Kidney (tissue), 14 donors: ENCODE results near the gene LRRC4C. TPM values are rescaled to one million over a fixed set of nuclear protein-coding genes. Genes with fewer than 3 reads are reported as not detected.
A peak's percentile ranks its signal among the peaks of the same experiment; 100 is the strongest.

Experiments used
- DNase-seq, 5 donors: peaks; one replicate each; pipeline ENCODE4 v3.0.0-alpha.2; 2013 to 2020
- FAIRE-seq: peaks from 2 replicates; lab custom pipeline; 2012; peaks lifted over from hg19 to GRCh38; lab: Jason Lieb, UNC
- H3K27ac ChIP-seq, 2 donors: one replicate each; pipeline ENCODE4 v1.7.0; 2013; ENCODE audit warnings: low read depth in 2 of 2, low read length in 2 of 2, inconsistent platforms in 1 of 2
- H3K27me3 ChIP-seq: one replicate; pipeline ENCODE4 v1.7.1; 2013; ENCODE audit warnings: low read length, inconsistent platforms; ENCODE audit not compliant: control insufficient read depth, insufficient read depth
- H3K36me3 ChIP-seq, 3 donors: one replicate each; pipeline versions ENCODE4 v1.7.0 to v1.7.1; 2013; ENCODE audit warnings: low read length in 3 of 3, control low read depth in 1 of 3, inconsistent platforms in 1 of 3; ENCODE audit not compliant: insufficient read depth in 3 of 3, control insufficient read depth in 2 of 3
- H3K4me1 ChIP-seq, 3 donors: one replicate each; pipeline versions ENCODE4 v1.7.0 to v1.7.1; 2013; ENCODE audit warnings: low read length in 3 of 3, inconsistent platforms in 1 of 3, low read depth in 1 of 3; ENCODE audit not compliant: control insufficient read depth in 2 of 3, insufficient read depth in 2 of 3
- H3K4me3 ChIP-seq, 3 donors: one replicate each; pipeline versions ENCODE4 v1.7.0 to v1.8.1; 2013; ENCODE audit warnings: low read length in 3 of 3, control low read depth in 1 of 3, inconsistent platforms in 1 of 3
- H3K9ac ChIP-seq, 3 donors: one replicate each; pipeline versions ENCODE4 v1.7.0 to v1.7.1; 2013; ENCODE audit warnings: low read length in 3 of 3, control low read depth in 1 of 3, inconsistent platforms in 1 of 3
- H3K9me3 ChIP-seq, 3 donors: one replicate each; pipeline versions ENCODE4 v1.7.0 to v1.7.1; 2013; ENCODE audit warnings: low read length in 3 of 3, control low read depth in 1 of 3, inconsistent platforms in 1 of 3; ENCODE audit not compliant: control insufficient read depth in 2 of 3, insufficient read depth in 1 of 3
- CTCF ChIP-seq: IDR thresholded peaks from 3 replicates; pipeline ENCODE4 v1.5.1; 2012; ENCODE audit warnings: mild to moderate bottlenecking, moderate library complexity, borderline replicate concordance; ENCODE audit not compliant: insufficient read depth; ENCODE audit errors: extremely low read depth
- intact Hi-C: fragments of 100-400 bp; cut with DNase I; formaldehyde crosslinking; loops from one replicate; pipeline ENCODE4 v1.11.1; 2022
- polyA plus RNA-seq: library from polyadenylated mRNA; stranded (reverse); fragments of 350-450 nt; fragmentation: Illumina TruSeq; extraction: RNeasy Lipid Tissue Mini Kit (QIAGEN cat#74804); gene quantifications from one replicate; pipeline ENCODE4 v1.2.3, GENCODE V29; 2014; ENCODE audit warnings: low read depth, low replicate concordance; ENCODE audit not compliant: insufficient read depth
- total RNA-seq: library from RNA; stranded (reverse); fragmentation: NEBNext Ultra II Directional; extraction: Animal tissue kit (Norgen Biotek cat#: 25700); gene quantifications from one replicate; pipeline ENCODE4 v1.2.1, GENCODE V29; 2021
- donor health status: control.
- donor health status: control.
- donor health status: control.
- donor health status: control.
- donor health status: control.
- donor health status: DM: yes; HTN: yes; CAD: no.
- donor health status: Normal renal cell carcinoma (clear cell type).

The LRRC4C gene
- total and polyA plus RNA-seq, 2 donors from 2014 or later, result 0.26 to 1.6 TPM

GRCh38 chr11:41458641-41459040, 811 bp downstream of the LRRC4C start:
- intact Hi-C loops, result no loop called here
- peak overlapping the region in 1 of 3 donors; percentile 78 for H3K4me3 ChIP-seq

GRCh38 chr11:41458154-41458553, 1.3 kb downstream of the LRRC4C start:
- no peaks in the 10 kb centered on the region for H3K27me3 ChIP-seq
- no peak for FAIRE-seq
- H3K9ac ChIP-seq, result no peak overlapping the region
- no peaks in the 10 kb centered on the region for H3K9me3 ChIP-seq
- H3K4me3 ChIP-seq, result no peak overlapping the region
- no peak overlapping the region for H3K27ac ChIP-seq
- DNase-seq, result no peak
- no peaks in the 10 kb centered on the region for H3K36me3 ChIP-seq
- intact Hi-C loops, result no loop called here
- no peak for TF ChIP-seq CTCF
- no peaks in the 10 kb centered on the region for H3K4me1 ChIP-seq

More at GRCh38 chr11:41458641-41459040, 811 bp downstream of the LRRC4C start:
- FAIRE-seq, result no peak
- H3K27me3 ChIP-seq, result no peaks in the 10 kb centered on the region
- TF ChIP-seq CTCF, result no peak
- H3K9me3 ChIP-seq, result no peaks in the 10 kb centered on the region
- DNase-seq, result peak in 1 of 5 donors; percentile 6
- peak overlapping the region in 1 of 3 donors; percentile 36 for H3K9ac ChIP-seq
- H3K4me1 ChIP-seq, result no peaks in the 10 kb centered on the region
- no peaks in the 10 kb centered on the region for H3K36me3 ChIP-seq
- no peak overlapping the region for H3K27ac ChIP-seq

GRCh38 chr11:41457216-41458014, 2.0 kb downstream of the LRRC4C start:
- no peak for DNase-seq
- no peaks in the 10 kb centered on the region for H3K27me3 ChIP-seq
- H3K4me1 ChIP-seq, result no peaks in the 10 kb centered on the region
- no peak overlapping the region for H3K27ac ChIP-seq
- no peak overlapping the region for H3K9ac ChIP-seq
- intact Hi-C loops, result no loop called here
- FAIRE-seq, result no peak
- no peak overlapping the region for H3K4me3 ChIP-seq
- no peaks in the 10 kb centered on the region for H3K36me3 ChIP-seq
- no peak for TF ChIP-seq CTCF
- H3K9me3 ChIP-seq, result no peaks in the 10 kb centered on the region
